Activated T-cell treated with anti-CD3 and anti-CD28 coated beads for 4 hours (primary cell): Measurements from ENCODE around the gene SSU72.
"Not testable (repeated sequence)": the region's sequence is repeated elsewhere in the genome, so short reads cannot be mapped to it uniquely, and the experiment has no call there.

Experiments
- DNase-seq: peaks from one replicate; pipeline ENCODE4 v3.0.0-alpha.2; 2020

Gene SSU72

DNA sequence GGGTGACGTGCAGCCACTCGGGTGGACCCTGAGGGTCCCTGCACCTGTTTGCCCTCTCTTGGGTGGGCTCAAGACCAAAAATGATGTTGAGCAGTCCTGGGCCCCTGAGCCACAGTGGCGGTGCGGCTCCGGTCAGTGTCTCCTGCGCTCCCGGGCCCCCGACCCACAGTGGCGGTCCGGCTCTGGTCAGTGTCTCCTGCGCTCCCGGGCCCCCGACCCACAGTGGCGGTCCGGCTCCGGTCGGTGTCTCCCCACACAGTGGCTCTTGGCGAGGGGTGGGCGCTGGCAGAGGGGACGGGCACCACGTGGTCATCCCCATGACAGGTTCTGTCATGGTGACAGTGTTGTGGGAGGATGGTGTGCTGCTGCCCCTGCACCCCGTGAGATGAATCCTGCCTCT, 80.4 kb downstream of the SSU72 start:
- not testable (repeated sequence) for DNase-seq
